ENCODE measurements around the gene CLNS1A.
"Not testable (repeated sequence)": the region's sequence is repeated elsewhere in the genome, so short reads cannot be mapped to it uniquely, and the experiment has no call there.

The CLNS1A gene

GRCh38 chr11:77617892-77618291, 19.7 kb downstream of the CLNS1A start:
- no peak for DNase-seq (ENCODE audit: low spot score)

DNA sequence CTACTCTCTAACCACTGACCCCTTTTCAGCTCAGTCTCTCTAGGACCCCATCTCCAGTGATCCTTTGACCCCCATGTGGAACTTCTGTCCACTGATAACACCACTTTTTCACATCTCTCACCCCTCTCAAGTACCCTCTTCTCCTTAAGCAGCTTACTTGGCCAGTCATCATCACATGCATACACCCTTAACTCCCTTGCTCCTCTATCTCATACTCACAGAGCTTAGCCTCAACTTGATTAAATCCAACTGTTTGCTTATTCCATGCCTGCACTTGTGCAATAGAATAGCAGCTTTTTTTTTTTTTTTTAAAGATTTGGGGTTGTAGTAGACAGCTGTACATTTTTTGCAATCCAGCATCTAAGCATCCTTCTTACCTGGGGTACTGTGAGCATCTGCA, 25.7 kb downstream of the CLNS1A start:
- no peak for DNase-seq (ENCODE audit: low spot score)

DNA sequence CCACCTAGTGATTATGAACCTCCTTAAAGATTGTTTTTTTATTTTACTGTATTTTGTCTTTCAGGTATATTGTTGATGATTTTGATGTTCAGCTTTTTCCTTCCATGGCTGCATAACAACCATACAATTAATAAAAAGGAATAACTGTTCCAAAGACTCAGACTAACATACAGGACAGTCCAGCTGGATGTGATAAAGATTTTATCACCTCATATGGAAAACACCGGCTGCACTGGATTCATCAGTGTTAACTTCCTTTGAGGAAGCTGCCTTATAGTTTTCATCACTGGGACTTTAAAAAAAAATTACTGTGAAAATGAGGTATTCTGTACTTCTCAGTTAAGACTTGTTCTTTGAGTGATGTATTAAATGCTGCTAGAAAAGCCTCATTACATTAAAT, 28.4 kb downstream of the CLNS1A start:
- DNase-seq (ENCODE audit: low spot score) = no peak

DNA sequence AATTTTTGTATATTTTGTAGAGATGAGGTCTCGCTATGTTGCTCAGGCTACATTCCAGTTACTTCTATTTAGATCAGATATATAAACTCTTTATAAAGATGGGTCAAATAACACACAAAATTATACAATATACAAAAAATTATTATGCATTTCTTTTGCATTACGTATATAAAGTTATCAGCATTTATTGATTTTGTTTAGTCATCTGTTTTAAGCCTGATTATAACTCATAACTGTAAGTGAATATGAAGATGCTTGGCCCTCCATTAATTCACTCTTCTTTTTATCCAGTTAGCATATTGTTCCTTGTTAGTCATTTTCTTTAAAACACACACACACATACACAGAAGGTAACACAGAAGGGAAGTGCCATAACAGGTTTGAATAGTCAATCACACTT, 33.3 kb downstream of the CLNS1A start:
- no peak for DNase-seq (ENCODE audit: low spot score)

DNA sequence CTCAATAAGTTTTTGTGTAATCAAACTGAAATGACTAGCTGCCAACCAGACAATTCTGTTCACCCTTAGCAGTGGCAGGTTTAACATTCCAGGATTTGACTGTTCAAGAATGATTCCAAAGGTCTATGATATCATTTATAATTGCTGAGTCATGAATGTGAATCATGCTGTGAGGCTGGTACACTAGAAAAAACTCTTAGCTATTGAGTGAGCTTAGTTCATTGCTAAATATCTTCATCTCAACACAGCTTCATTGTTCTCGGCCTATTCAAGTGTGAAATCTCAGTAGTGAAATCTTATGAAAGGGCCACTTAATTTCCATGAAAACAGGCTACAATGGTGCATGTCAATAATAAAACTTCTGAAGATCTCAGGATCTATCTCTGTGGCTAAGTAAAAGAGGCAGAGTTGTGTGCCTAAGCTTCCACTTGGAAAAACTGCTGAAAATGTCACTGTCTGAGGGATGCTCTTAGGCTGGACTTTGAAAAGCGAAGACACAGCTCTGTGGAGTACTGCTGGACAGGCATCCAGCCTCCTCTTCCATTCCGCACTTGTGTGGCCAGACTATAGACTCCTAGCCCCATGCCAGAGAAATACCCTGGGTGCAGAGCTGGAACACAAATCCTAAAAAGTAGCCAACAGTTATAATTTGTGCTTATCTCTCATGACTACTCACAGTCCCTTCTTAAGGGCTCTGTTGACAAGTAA, 35.1 kb downstream of the CLNS1A start:
- DNase-seq (ENCODE audit: low spot score) = peak; percentile 57

DNA sequence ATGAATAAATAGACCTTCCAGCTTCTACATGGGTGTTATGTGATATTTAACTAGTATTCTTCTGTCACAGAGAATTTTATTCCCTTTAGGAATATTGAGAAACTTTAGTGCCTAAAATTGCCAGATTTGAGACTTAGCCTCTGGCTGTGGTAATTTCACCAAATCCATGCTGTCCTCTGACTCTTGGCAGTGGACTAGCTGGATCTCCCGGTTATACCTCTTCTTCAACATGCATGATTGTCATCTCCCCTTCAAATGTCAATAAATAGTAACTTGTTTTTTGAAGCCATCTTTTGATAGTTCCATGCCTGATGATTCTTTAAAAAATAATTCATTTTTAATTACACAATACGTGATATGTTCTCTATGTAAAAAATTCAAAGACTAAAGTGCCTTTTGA, 39.4 kb downstream of the CLNS1A start:
- DNase-seq (ENCODE audit: low spot score) = no peak

GRCh38 chr11:77596626-77597025, 41.0 kb downstream of the CLNS1A start:
- DNase-seq (ENCODE audit: low spot score) = no peak

DNA sequence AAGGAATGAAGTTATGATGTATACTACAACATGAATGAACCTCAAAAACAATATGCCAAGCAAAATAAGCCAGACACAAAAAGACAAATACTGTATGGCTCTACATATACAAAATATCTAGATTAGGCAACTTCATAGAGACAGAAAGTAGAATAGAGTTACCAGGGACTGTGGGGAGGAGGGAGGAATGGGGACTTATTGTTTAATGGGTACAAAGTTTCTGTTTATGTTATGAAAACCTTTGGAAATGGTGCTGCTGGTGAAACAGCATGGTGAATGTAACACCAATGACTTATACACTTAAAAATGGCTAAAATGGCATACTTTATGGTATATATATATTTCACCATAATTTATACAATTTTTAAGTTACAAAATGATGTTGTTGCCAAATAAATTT, 43.7 kb downstream of the CLNS1A start:
- DNase-seq (ENCODE audit: low spot score) = no peak

GRCh38 chr11:77592727-77593126, 44.9 kb downstream of the CLNS1A start:
- no peak for DNase-seq (ENCODE audit: low spot score)

- DNase-seq (ENCODE audit: low spot score) = peak; percentile 35
Measured at GRCh38 chr11:77590194-77590782, 47.3 kb downstream of the CLNS1A start.

DNA sequence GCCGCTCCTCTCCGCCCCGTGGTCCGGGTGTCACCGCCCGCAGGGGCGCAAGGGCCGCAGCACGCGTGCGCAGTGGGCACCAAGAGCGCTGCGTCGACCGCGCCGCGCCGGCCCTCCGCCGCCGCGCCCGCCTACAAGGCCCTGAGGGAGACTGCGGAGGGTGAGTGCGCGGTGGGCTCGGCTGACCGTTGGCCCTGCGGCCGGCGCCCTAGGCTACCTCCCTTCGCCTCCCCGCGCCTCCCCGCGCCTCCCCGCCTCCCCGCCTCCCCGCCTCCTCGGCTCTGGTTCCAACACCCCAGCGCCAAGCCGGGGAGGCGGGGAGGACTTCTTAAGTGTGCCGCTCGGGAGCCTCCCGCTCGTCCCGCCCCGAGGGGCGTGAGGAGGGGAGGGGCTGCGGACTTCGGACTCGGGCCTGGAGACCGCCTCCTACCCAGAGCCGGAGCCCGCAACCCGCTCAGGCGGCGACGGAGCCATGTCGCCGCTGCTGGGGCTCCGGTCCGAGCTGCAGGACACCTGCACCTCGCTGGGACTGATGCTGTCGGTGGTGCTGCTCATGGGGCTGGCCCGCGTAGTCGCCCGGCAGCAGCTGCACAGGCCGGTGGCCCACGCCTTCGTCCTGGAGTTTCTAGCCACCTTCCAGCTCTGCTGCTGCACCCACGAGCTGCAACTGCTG, 47.9 kb downstream of the CLNS1A start, which contains the start of gene AQP11:
Gene AQP11, plus strand, starts transcription at position 433 of the 673 bp plus-strand sequence. Its CDS starts 40 bp downstream, at position 473.
- peak; percentile 97 for DNase-seq (ENCODE audit: low spot score)

- DNase-seq (ENCODE audit: low spot score) = no peak
Measured at GRCh38 chr11:77589181-77589520, 48.4 kb downstream of the CLNS1A start.

GRCh38 chr11:77580712-77581337, 56.8 kb downstream of the CLNS1A start:
- no peak for DNase-seq (ENCODE audit: low spot score)

- not testable (repeated sequence) for DNase-seq (ENCODE audit: low spot score)
Measured at GRCh38 chr11:77575428-77575827, 62.2 kb downstream of the CLNS1A start.

GRCh38 chr11:77570896-77571295, 66.7 kb downstream of the CLNS1A start:
- not testable (repeated sequence) for DNase-seq (ENCODE audit: low spot score)

DNA sequence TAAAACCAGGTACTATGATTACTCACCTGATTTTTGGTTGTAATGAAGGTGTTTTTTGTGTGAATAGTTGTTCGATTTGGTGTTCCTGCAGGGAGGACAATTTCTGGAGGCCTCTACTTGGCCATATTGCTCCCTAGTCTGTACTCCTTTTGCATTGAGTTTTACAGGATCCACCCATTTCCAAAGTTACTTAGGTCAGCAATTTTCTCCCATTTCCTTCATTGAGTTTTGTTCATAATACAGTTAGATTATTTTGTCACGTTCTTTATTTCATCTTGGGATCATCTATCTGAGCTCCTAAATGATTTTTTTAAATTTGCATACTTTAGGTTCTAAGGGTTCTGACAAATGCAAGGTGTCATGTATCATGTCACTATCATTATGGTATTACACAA, 67.9 kb downstream of the CLNS1A start:
- no peak for DNase-seq (ENCODE audit: low spot score)

- no peak for DNase-seq (ENCODE audit: low spot score)
Measured at GRCh38 chr11:77568916-77569675, 68.5 kb downstream of the CLNS1A start.

GRCh38 chr11:77568306-77568705, 69.3 kb downstream of the CLNS1A start:
- DNase-seq (ENCODE audit: low spot score) = no peak

Data from AG08396 (cell line).